ENCODE measurements around the gene ANKRD22.

GRCh38 chr10:88830643-88831268 is 20.9 kb downstream of the ANKRD22 start:
- no peak for TF ChIP-seq EZH2 (IDR thresholded peaks at IDR 0.05; ENCODE audit: low read length)
- TF ChIP-seq, protein P1, sequence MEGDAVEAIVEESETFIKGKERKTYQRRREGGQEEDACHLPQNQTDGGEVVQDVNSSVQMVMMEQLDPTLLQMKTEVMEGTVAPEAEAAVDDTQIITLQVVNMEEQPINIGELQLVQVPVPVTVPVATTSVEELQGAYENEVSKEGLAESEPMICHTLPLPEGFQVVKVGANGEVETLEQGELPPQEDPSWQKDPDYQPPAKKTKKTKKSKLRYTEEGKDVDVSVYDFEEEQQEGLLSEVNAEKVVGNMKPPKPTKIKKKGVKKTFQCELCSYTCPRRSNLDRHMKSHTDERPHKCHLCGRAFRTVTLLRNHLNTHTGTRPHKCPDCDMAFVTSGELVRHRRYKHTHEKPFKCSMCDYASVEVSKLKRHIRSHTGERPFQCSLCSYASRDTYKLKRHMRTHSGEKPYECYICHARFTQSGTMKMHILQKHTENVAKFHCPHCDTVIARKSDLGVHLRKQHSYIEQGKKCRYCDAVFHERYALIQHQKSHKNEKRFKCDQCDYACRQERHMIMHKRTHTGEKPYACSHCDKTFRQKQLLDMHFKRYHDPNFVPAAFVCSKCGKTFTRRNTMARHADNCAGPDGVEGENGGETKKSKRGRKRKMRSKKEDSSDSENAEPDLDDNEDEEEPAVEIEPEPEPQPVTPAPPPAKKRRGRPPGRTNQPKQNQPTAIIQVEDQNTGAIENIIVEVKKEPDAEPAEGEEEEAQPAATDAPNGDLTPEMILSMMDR (optimal IDR thresholded peaks at IDR 0.05 in 1 of 3, IDR thresholded peaks at IDR 0.05 in 1 of 3, conservative IDR thresholded peaks at IDR 0.05 in 1 of 3; ENCODE audit: extremely low read depth in 1 of 3, insufficient read depth in 2 of 3, low read length in 3 of 3): no peak

Data from keratinocyte (primary cell).